Epithelial cell of esophagus (primary cell): ENCODE results near the gene ROBO4.
A peak's percentile ranks its signal among the peaks of the same experiment; 100 is the strongest.

Experiments
- DNase-seq: peaks from one replicate; pipeline ENCODE4 v3.0.0; 2010; ENCODE audit warnings: low read depth
- H3K4me3 ChIP-seq: 2 replicates; pipeline ENCODE4 v1.5.1; 2011; ENCODE audit warnings: mild to moderate bottlenecking, low read length, control low read depth
- TF ChIP-seq, protein P1 (sequence below): IDR thresholded peaks from 2 replicates; pipeline ENCODE4 v1.5.1; 2011; ENCODE audit warnings: low read depth, mild to moderate bottlenecking, low read length, control low read depth, inconsistent platforms; ENCODE audit not compliant: insufficient read depth; ENCODE audit errors: missing control alignments

ROBO4 gene

GRCh38 chr11:124868331-124869274, 29.1 kb downstream of the ROBO4 start:
- no peak overlapping the region for H3K4me3 ChIP-seq
- TF ChIP-seq, protein P1, sequence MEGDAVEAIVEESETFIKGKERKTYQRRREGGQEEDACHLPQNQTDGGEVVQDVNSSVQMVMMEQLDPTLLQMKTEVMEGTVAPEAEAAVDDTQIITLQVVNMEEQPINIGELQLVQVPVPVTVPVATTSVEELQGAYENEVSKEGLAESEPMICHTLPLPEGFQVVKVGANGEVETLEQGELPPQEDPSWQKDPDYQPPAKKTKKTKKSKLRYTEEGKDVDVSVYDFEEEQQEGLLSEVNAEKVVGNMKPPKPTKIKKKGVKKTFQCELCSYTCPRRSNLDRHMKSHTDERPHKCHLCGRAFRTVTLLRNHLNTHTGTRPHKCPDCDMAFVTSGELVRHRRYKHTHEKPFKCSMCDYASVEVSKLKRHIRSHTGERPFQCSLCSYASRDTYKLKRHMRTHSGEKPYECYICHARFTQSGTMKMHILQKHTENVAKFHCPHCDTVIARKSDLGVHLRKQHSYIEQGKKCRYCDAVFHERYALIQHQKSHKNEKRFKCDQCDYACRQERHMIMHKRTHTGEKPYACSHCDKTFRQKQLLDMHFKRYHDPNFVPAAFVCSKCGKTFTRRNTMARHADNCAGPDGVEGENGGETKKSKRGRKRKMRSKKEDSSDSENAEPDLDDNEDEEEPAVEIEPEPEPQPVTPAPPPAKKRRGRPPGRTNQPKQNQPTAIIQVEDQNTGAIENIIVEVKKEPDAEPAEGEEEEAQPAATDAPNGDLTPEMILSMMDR: peak; percentile 3
- no peak for DNase-seq

- no peak overlapping the region for H3K4me3 ChIP-seq
- TF ChIP-seq, protein P1: peak; percentile 46
- peak; percentile 39 for DNase-seq
Observed at GRCh38 chr11:124867700-124868099, 30.0 kb downstream of the ROBO4 start.

- DNase-seq: peak; percentile 57
- TF ChIP-seq, protein P1: peak; percentile 50
- H3K4me3 ChIP-seq: no peak overlapping the region
Observed at GRCh38 chr11:124865902-124866851, 31.5 kb downstream of the ROBO4 start.

DNA sequence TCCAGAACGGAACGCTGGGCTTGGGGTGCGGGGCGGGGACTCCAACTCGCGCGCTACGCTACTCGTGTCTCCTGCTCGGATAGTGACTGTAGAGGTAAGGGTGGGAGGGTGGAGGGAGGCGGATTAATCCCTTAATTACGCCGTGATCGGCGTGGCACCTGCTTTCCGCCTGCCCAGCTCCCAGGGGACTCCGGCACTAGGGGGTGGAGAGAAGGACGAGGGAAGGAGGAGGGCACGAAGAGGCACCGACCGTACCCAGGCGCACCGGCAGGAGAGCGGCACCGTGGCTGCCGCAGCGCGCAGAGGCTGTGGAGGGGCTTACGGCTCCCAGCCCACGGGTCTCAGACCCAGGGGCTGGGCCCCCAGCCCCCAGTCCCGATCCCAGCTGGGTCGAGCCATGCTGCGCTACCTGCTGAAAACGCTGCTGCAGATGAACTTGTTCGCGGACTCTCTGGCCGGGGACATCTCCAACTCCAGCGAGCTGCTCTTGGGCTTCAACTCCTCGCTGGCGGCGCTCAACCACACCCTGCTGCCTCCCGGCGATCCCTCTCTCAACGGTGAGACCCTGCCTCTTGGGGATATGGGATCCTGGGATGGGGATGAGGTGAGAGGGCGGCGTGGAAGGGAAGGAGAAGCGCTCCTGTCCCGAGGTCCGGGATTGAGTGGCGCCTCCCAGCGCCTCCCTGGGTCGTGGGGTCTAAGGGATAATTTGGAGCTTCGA, 32.3 kb downstream of the ROBO4 start, which contains the start of gene ROBO3:
TSS of gene ROBO3 (plus strand) at position 252 of the 721 bp plus-strand sequence. CDS start at position 398, 146 bp downstream.
- TF ChIP-seq, protein P1: no peak
- H3K4me3 ChIP-seq: no peak within 1 kb of the TSS
- peak; percentile 14 for DNase-seq

DNA sequence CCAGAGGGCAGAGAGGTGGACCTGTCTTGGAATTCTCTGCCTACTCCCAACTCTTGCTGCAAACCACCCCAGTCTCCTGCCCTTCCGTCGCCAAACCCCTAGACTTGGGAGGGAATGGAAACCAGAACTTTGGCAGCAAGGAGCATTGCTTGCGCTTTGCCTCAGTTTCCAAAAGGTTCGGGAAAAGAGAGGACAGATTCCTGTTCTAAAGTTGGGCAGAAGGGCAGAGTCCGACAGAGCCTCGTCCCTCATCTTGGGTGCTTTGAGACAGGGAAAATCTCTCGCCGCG, 32.8 kb downstream of the ROBO4 start:
- no peak overlapping the region for H3K4me3 ChIP-seq
- TF ChIP-seq, protein P1: no peak
- DNase-seq: no peak

GRCh38 chr11:124864176-124864891, 33.3 kb downstream of the ROBO4 start:
- TF ChIP-seq, protein P1: no peak
- no peak for DNase-seq
- H3K4me3 ChIP-seq: no peak overlapping the region
